A673 (cell line): ENCODE results near the gene C12orf57. TPM values are rescaled to one million over a fixed set of nuclear protein-coding genes. Genes with fewer than 3 reads are reported as not detected.
A peak's percentile ranks its signal among the peaks of the same experiment; 100 is the strongest.

Experiments
- BruUV-seq: library from RNA; stranded (reverse); fragments of 400-500 nt; replicated peaks from 2 replicates; lab custom pipeline; 2021; lab: Mats Ljungman, UMichigan
- CTCF ChIA-PET: fragments of 300-600 bp; sonication (Branson Sonifier 250); formaldehyde crosslinking; loops from one replicate; lab custom pipeline; 2022; ENCODE audit warnings: antibody characterized with exemption; lab: Charles Lee
- POLR2A ChIA-PET: fragments of 300-600 bp; sonication (Branson Sonifier 250); formaldehyde crosslinking; loops from one replicate; lab custom pipeline; 2022; ENCODE audit warnings: antibody characterized with exemption; ENCODE audit not compliant: low non-redundant PET; lab: Charles Lee
- DNase-seq: peaks from one replicate; pipeline ENCODE4 v3.0.0-alpha.2; 2015; ENCODE audit warnings: low spot score
- H3K27ac ChIP-seq: fragments of 200-600 bp; sonication (generic); 2 replicates; pipeline ENCODE4 v1.5.1; 2016; ENCODE audit warnings: mixed run types, low read depth, mild to moderate bottlenecking, mixed read lengths, antibody characterized with exemption, low read length; ENCODE audit not compliant: poor library complexity, severe bottlenecking
- H3K27me3 ChIP-seq: fragments of 200-600 bp; sonication (generic); replicated peaks from 2 replicates; pipeline ENCODE4 v1.6.1; 2017; ENCODE audit warnings: mixed run types, low read depth, mild to moderate bottlenecking, mixed read lengths, antibody characterized with exemption, low read length; ENCODE audit not compliant: insufficient read depth, poor library complexity
- H3K36me3 ChIP-seq: fragments of 200-600 bp; sonication (generic); 2 replicates; pipeline ENCODE4 v1.6.1; 2016; ENCODE audit warnings: mixed run types, mild to moderate bottlenecking, mixed read lengths, antibody characterized with exemption, low read length; ENCODE audit not compliant: insufficient read depth, poor library complexity, severe bottlenecking
- H3K4me1 ChIP-seq: fragments of 200-600 bp; sonication (generic); 2 replicates; pipeline ENCODE4 v1.6.1; 2017; ENCODE audit warnings: mixed run types, mild to moderate bottlenecking, mixed read lengths, antibody characterized with exemption, low read length; ENCODE audit not compliant: insufficient read depth, poor library complexity, severe bottlenecking
- H3K4me3 ChIP-seq: fragments of 200-600 bp; sonication (generic); 2 replicates; pipeline ENCODE4 v1.5.1; 2016; ENCODE audit warnings: low read depth, mixed run types, mild to moderate bottlenecking, mixed read lengths, low read length; ENCODE audit not compliant: poor library complexity, severe bottlenecking
- H3K9me3 ChIP-seq: fragments of 200-600 bp; sonication (generic); 2 replicates; pipeline ENCODE4 v1.6.1; 2016; ENCODE audit warnings: mixed run types, low read depth, mild to moderate bottlenecking, mixed read lengths, antibody characterized with exemption, low read length; ENCODE audit not compliant: poor library complexity, severe bottlenecking
- CTCF ChIP-seq: fragments of 300-800, 200-600 bp; sonication (generic); conservative IDR thresholded peaks from 2 replicates; pipeline ENCODE4 v1.5.1; 2017; ENCODE audit warnings: low read depth, mild to moderate bottlenecking, antibody characterized with exemption, low read length, moderate library complexity, mixed read lengths
- EZH2 ChIP-seq: fragments of 200-600 bp; sonication (generic); IDR thresholded peaks from 2 replicates; pipeline ENCODE4 v1.6.1; 2017; ENCODE audit warnings: borderline replicate concordance, low read depth, mild to moderate bottlenecking, mixed read lengths, antibody characterized with exemption, low read length; ENCODE audit not compliant: poor library complexity, severe bottlenecking
- intact Hi-C: fragments of 100-400 bp; cut with micrococcal nuclease; formaldehyde crosslinking; loops from one replicate; pipeline ENCODE4 v1.10.0; 2022; ENCODE audit not compliant: unreplicated experiment
- total RNA-seq: library from RNA; stranded (reverse); gene quantifications from 2 replicates; pipeline ENCODE4 v1.2.3, GENCODE V29; 2021

C12orf57 gene
- total RNA-seq, 1 experiment from 2014 or later, result 260 TPM

- ChIA-PET CTCF (interaction anchor here (0.5 to 2.0 kb wide), 6 partner anchors 22 to 96 kb away, joined by 3 to 20 read pairs (median 7); partner anchors contain the start of genes C12orf57 and RNU7-1), POLR2A (interaction anchor here (1.0 to 1.9 kb wide), 2 partner anchors 18 to 21 kb away, joined by 3 to 6 read pairs; partner anchors contain the start of genes C12orf57 and RNU7-1)
- H3K36me3 ChIP-seq, result peaks cover 49% of the 10 kb centered on the region
- H3K27me3 ChIP-seq, result no peaks in the 10 kb centered on the region
- peak overlapping the region; percentile 77 for H3K27ac ChIP-seq
- TF ChIP-seq CTCF (peak; percentile 96), EZH2 (no peak)
- peak; percentile 95 for DNase-seq
- no peaks in the 10 kb centered on the region for H3K9me3 ChIP-seq
- H3K4me1 ChIP-seq, result peaks cover 60% of the 10 kb centered on the region
- no peak overlapping the region for H3K4me3 ChIP-seq
- intact Hi-C loops, result loop anchor here (10.0 kb wide), 1 partner anchor 200 kb away; the partner anchor contains the start of gene PTMS
- no TSS peak for BruUV-seq
Observed at GRCh38 chr12:6965026-6965661, 21.3 kb downstream of the C12orf57 start.

- CTCF ChIA-PET, result interaction anchor here (1.8 to 2.0 kb wide), 2 partner anchors 22 to 96 kb away, joined by 7 to 20 read pairs; partner anchors contain the start of genes C12orf57 and RNU7-1
- POLR2A ChIA-PET, result no interaction called here
Observed at GRCh38 chr12:6965714-6966113, 21.9 kb downstream of the C12orf57 start.

GRCh38 chr12:6966351-6966750 is 22.5 kb downstream of the C12orf57 start:
- Histone ChIP-seq H3K4me3 (no peak overlapping the region), H3K27me3 (no peaks in the 10 kb centered on the region), H3K4me1 (peaks cover 52% of the 10 kb centered on the region), H3K9me3 (no peaks in the 10 kb centered on the region), H3K27ac (peak overlapping the region; percentile 35), H3K36me3 (peaks cover 49% of the 10 kb centered on the region)
- no peak for TF ChIP-seq CTCF
- TF ChIP-seq EZH2, result no peak
- intact Hi-C loops, result loop anchor here (10.0 kb wide), 1 partner anchor 202 kb away; the partner anchor contains the start of gene PTMS
- BruUV-seq, result no TSS peak
- no peak for DNase-seq
- ChIA-PET POLR2A (no interaction called here), CTCF (interaction anchor here (0.9 kb wide), 1 partner anchor 22 kb away, joined by 3 read pairs; the partner anchor contains the start of genes C12orf57 and RNU7-1)

More at GRCh38 chr12:6965714-6966113, 21.9 kb downstream of the C12orf57 start:
- intact Hi-C loops, result loop anchor here (10.0 kb wide), 1 partner anchor 201 kb away; the partner anchor contains the start of gene PTMS
- Histone ChIP-seq H3K4me3 (no peak overlapping the region), H3K36me3 (peaks cover 49% of the 10 kb centered on the region), H3K9me3 (no peaks in the 10 kb centered on the region), H3K27me3 (no peaks in the 10 kb centered on the region), H3K4me1 (peaks cover 58% of the 10 kb centered on the region), H3K27ac (peak overlapping the region; percentile 14)
- no TSS peak for BruUV-seq
- TF ChIP-seq EZH2 (no peak), CTCF (no peak)
- DNase-seq, result no peak
